Mesenchymal stem cell (in vitro differentiated cells and primary cell): ENCODE results near the gene FOXP1.

Experiments used
- DNase-seq: peaks from one replicate; pipeline ENCODE4 v3.0.0-alpha.2; 2013
- H2AFZ ChIP-seq: one replicate; pipeline ENCODE4 v1.6.1; 2013; ENCODE audit warnings: low read depth, mild to moderate bottlenecking, control low read depth, inconsistent platforms, low read length, moderate library complexity
- H2AK5ac ChIP-seq: 2 replicates; pipeline ENCODE4 v1.6.1; 2013; ENCODE audit warnings: low read length, moderate library complexity, mild to moderate bottlenecking, inconsistent platforms; ENCODE audit not compliant: severe bottlenecking
- H2BK120ac ChIP-seq: one replicate; pipeline ENCODE4 v1.6.1; 2013; ENCODE audit warnings: low read depth, mild to moderate bottlenecking, inconsistent platforms, low read length, moderate library complexity
- H2BK12ac ChIP-seq, 2 experiments: one replicate each; pipeline ENCODE4 v1.6.1; 2013; ENCODE audit warnings: inconsistent platforms in 2 of 2, low read length in 2 of 2, mild to moderate bottlenecking in 2 of 2, moderate library complexity in 2 of 2, control low read depth in 1 of 2
- H2BK15ac ChIP-seq: one replicate; pipeline ENCODE4 v1.6.1; 2013; ENCODE audit warnings: mild to moderate bottlenecking, low read depth, inconsistent platforms; ENCODE audit not compliant: poor library complexity, severe bottlenecking
- H2BK5ac ChIP-seq: 2 replicates; pipeline ENCODE4 v1.6.1; 2013; ENCODE audit warnings: low read depth, mild to moderate bottlenecking, low read length, control low read depth, inconsistent platforms; ENCODE audit not compliant: poor library complexity, severe bottlenecking
- H3K14ac ChIP-seq, 2 experiments: one replicate each; pipeline ENCODE4 v1.6.1; 2013; ENCODE audit warnings: inconsistent platforms in 2 of 2, low read length in 2 of 2, control low read depth in 1 of 2, mild to moderate bottlenecking in 1 of 2, moderate library complexity in 1 of 2
- H3K18ac ChIP-seq, 2 experiments: one replicate each; pipeline ENCODE4 v1.6.1; 2013; ENCODE audit warnings: inconsistent platforms in 2 of 2, low read length in 2 of 2, control low read depth in 1 of 2, low read depth in 1 of 2, mild to moderate bottlenecking in 1 of 2
- H3K23ac ChIP-seq, 2 experiments: one replicate each; pipeline ENCODE4 v1.6.1; 2013; ENCODE audit warnings: inconsistent platforms in 2 of 2, low read length in 2 of 2, mild to moderate bottlenecking in 2 of 2, moderate library complexity in 2 of 2, control low read depth in 1 of 2
- H3K27ac ChIP-seq: 2 replicates; pipeline ENCODE4 v1.5.1; 2013; ENCODE audit warnings: mild to moderate bottlenecking, moderate library complexity, low read length, control low read depth, inconsistent platforms; ENCODE audit not compliant: poor library complexity, severe bottlenecking
- H3K27me3 ChIP-seq, 2 experiments: 2 replicates each; pipeline versions ENCODE4 v1.6.1 to v1.7.0; 2013; ENCODE audit warnings: low read length in 2 of 2, mild to moderate bottlenecking in 2 of 2, moderate library complexity in 2 of 2, control low read depth in 1 of 2, inconsistent platforms in 1 of 2; ENCODE audit not compliant: control insufficient read depth in 1 of 2, insufficient read depth in 1 of 2
- H3K36me3 ChIP-seq, 2 experiments: 2 replicates each; pipeline versions ENCODE4 v1.6.1 to v1.7.0; 2013; ENCODE audit warnings: low read length in 2 of 2, control low read depth in 1 of 2, inconsistent platforms in 1 of 2, low read depth in 1 of 2, mild to moderate bottlenecking in 1 of 2; ENCODE audit not compliant: insufficient read depth in 2 of 2, control insufficient read depth in 1 of 2
- H3K4ac ChIP-seq, 2 experiments: one replicate each; pipeline ENCODE4 v1.6.1; 2013; ENCODE audit warnings: inconsistent platforms in 2 of 2, low read length in 2 of 2, mild to moderate bottlenecking in 2 of 2, moderate library complexity in 2 of 2, control low read depth in 1 of 2, low read depth in 1 of 2
- H3K4me1 ChIP-seq: 2 replicates; pipeline ENCODE4 v1.6.1; 2013; ENCODE audit warnings: low read depth, low read length, control low read depth; ENCODE audit not compliant: control insufficient read depth, insufficient read depth
- H3K4me2 ChIP-seq: 2 replicates; pipeline ENCODE4 v1.6.1; 2013; ENCODE audit warnings: low read length, mild to moderate bottlenecking, inconsistent platforms; ENCODE audit not compliant: poor library complexity, severe bottlenecking
- H3K4me3 ChIP-seq, 2 experiments: 2 replicates each; pipeline versions ENCODE4 v1.5.1 to v1.7.0; 2013; ENCODE audit warnings: low read length in 2 of 2, mild to moderate bottlenecking in 2 of 2, control low read depth in 1 of 2, low read depth in 1 of 2; ENCODE audit not compliant: insufficient read depth in 1 of 2
- H3K79me1 ChIP-seq: replicated peaks from 2 replicates; pipeline ENCODE4 v1.6.1; 2013; ENCODE audit warnings: mild to moderate bottlenecking, control low read depth, low read length, inconsistent platforms; ENCODE audit not compliant: poor library complexity, severe bottlenecking
- H3K9ac ChIP-seq: 2 replicates; pipeline ENCODE4 v1.7.0; 2013; ENCODE audit warnings: mild to moderate bottlenecking, low read length, moderate library complexity
- H3K9me3 ChIP-seq: 2 replicates; pipeline ENCODE4 v1.7.0; 2013; ENCODE audit warnings: mild to moderate bottlenecking, low read length; ENCODE audit not compliant: control insufficient read depth
- H4K8ac ChIP-seq: one replicate; pipeline ENCODE4 v1.6.1; 2013; ENCODE audit warnings: inconsistent platforms, mild to moderate bottlenecking, low read length, moderate library complexity
- H4K91ac ChIP-seq: one replicate; pipeline ENCODE4 v1.6.1; 2013; ENCODE audit warnings: mild to moderate bottlenecking, low read length, inconsistent platforms
- WGBS: methylation state at CpG from one replicate; pipeline ENCODE4 v1.1.7; 2013; ENCODE audit warnings: mixed read lengths; 5-methylcytosine and 5-hydroxymethylcytosine counted together

Gene FOXP1

GRCh38 chr3:71482771-71483170 is 100.8 kb downstream of the FOXP1 start:
- H3K23ac ChIP-seq = no peak overlapping the region
- no peak overlapping the region for H3K27ac ChIP-seq
- no peaks in the 10 kb centered on the region for H3K27me3 ChIP-seq
- no peak overlapping the region for H4K8ac ChIP-seq
- H3K14ac ChIP-seq = no peak overlapping the region
- peaks cover 0 to 3% of the 10 kb centered on the region in 2 experiments for H3K36me3 ChIP-seq
- no peak overlapping the region for H3K4me2 ChIP-seq
- no peak overlapping the region for H3K9ac ChIP-seq
- no peak overlapping the region for H3K4me3 ChIP-seq
- 88% methylated on average over 5 of the region's 5 CpGs for WGBS
- no peak for DNase-seq
- H4K91ac ChIP-seq = no peak overlapping the region
- H3K79me1 ChIP-seq = peaks cover 24% of the 10 kb centered on the region
- no peak overlapping the region for H2BK120ac ChIP-seq
- H2BK5ac ChIP-seq = no peak overlapping the region
- H3K18ac ChIP-seq = no peak overlapping the region
- no peak overlapping the region for H2BK12ac ChIP-seq
- H2AFZ ChIP-seq = no peak overlapping the region
- no peak overlapping the region for H2BK15ac ChIP-seq
- no peaks in the 10 kb centered on the region for H3K9me3 ChIP-seq
- H2AK5ac ChIP-seq = no peak overlapping the region
- no peak overlapping the region for H3K4ac ChIP-seq
- H3K4me1 ChIP-seq = peaks cover 2% of the 10 kb centered on the region

DNA sequence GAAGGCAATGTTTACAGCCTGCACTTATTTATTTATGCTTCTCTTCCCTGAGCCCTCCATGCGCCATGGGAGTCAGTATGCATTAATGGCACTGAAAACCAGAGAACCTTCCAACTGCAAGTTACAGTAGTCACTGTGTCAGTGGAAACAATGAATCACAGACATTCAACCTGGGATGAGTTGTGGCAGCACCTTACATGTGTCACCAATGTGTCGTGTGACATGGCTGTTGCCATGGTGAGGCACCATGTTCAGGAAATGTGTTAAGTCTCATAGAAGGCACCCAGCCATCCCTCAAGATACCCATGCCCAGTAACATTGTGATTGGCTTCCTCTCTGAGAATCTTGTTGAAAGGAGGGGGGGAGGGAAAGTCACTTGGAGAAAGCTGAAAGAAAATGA is 105.0 kb downstream of the FOXP1 start:
- WGBS = 90% methylated on average over 2 of the region's 2 CpGs
- DNase-seq = peak; percentile 21
- Histone ChIP-seq H2BK15ac (no peak overlapping the region), H3K27me3 (no peaks in the 10 kb centered on the region), H3K9me3 (peaks cover 2% of the 10 kb centered on the region), H2BK12ac (no peak overlapping the region), H3K18ac (no peak overlapping the region), H2BK5ac (no peak overlapping the region), H3K9ac (no peak overlapping the region), H3K4me3 (no peak overlapping the region), H3K27ac (no peak overlapping the region), H2AK5ac (no peak overlapping the region), H2BK120ac (no peak overlapping the region), H3K14ac (no peak overlapping the region), H3K79me1 (peaks cover 24% of the 10 kb centered on the region), H4K91ac (no peak overlapping the region), H3K23ac (no peak overlapping the region), H3K4me1 (no peaks in the 10 kb centered on the region), H2AFZ (no peak overlapping the region), H4K8ac (no peak overlapping the region), H3K4me2 (no peak overlapping the region), H3K36me3 (peaks cover 0 to 6% of the 10 kb centered on the region in 2 experiments), H3K4ac (no peak overlapping the region)

- H3K27me3 ChIP-seq = no peaks in the 10 kb centered on the region
- H3K36me3 ChIP-seq = peaks cover 0 to 3% of the 10 kb centered on the region in 2 experiments
- peaks cover 2% of the 10 kb centered on the region for H3K9me3 ChIP-seq
- no peak overlapping the region for H2BK5ac ChIP-seq
- no peak overlapping the region for H3K4ac ChIP-seq
- no peak overlapping the region for H2AFZ ChIP-seq
- no peak overlapping the region for H3K27ac ChIP-seq
- H3K14ac ChIP-seq = no peak overlapping the region
- H3K4me2 ChIP-seq = no peak overlapping the region
- no peak overlapping the region for H2AK5ac ChIP-seq
- no peak overlapping the region for H2BK120ac ChIP-seq
- no peak overlapping the region for H3K9ac ChIP-seq
- DNase-seq = no peak
- no peaks in the 10 kb centered on the region for H3K4me1 ChIP-seq
- 90% methylated on average over 2 of the region's 2 CpGs for WGBS
- peaks cover 26% of the 10 kb centered on the region for H3K79me1 ChIP-seq
- no peak overlapping the region for H3K4me3 ChIP-seq
- no peak overlapping the region for H3K23ac ChIP-seq
- no peak overlapping the region for H2BK12ac ChIP-seq
- no peak overlapping the region for H2BK15ac ChIP-seq
- no peak overlapping the region for H4K91ac ChIP-seq
- no peak overlapping the region for H4K8ac ChIP-seq
- no peak overlapping the region for H3K18ac ChIP-seq
These were observed 106.6 kb downstream of the FOXP1 start for GRCh38 chr3:71476950-71477349.

DNA sequence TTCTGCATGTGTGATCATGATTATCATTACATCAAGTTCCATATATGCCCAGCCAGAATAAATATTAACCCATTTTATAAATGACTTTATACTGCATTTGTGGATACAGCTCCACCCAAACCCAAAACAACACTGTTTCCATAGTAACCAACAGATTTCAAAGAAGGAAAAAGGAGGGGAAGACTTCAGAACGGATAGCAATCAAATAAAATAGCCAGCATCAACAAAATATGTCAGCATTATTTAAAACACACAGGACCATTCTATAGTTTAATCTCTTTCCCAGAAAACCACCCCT is 114.4 kb downstream of the FOXP1 start:
- Histone ChIP-seq H3K27ac (no peak overlapping the region), H3K23ac (no peak overlapping the region), H3K9ac (no peak overlapping the region), H3K4me2 (no peak overlapping the region), H3K14ac (no peak overlapping the region), H2AFZ (no peak overlapping the region), H3K4me1 (no peaks in the 10 kb centered on the region), H2BK120ac (no peak overlapping the region), H2BK5ac (no peak overlapping the region), H3K18ac (no peak overlapping the region), H2BK12ac (no peak overlapping the region), H3K4ac (no peak overlapping the region), H4K91ac (no peak overlapping the region), H3K9me3 (peaks cover 2% of the 10 kb centered on the region), H3K36me3 (peaks cover 0 to 2% of the 10 kb centered on the region in 2 experiments), H2AK5ac (no peak overlapping the region), H3K27me3 (no peaks in the 10 kb centered on the region), H4K8ac (no peak overlapping the region), H2BK15ac (no peak overlapping the region), H3K4me3 (no peak overlapping the region), H3K79me1 (peaks cover 26% of the 10 kb centered on the region)
- whole genome bisulfite sequencing = 0% methylated on average over 1 of the region's 1 CpG
- no peak for DNase-seq
